Ovary (tissue), 3 donors: Measurements from ENCODE around the gene IL11.

ENCODE experiments used
- EP300 ChIP-seq: sonication (generic); formaldehyde crosslinking; IDR thresholded peaks from one replicate; pipeline ENCODE4 v1.6.1; 2017; ENCODE audit warnings: antibody characterized with exemption
- POLR2A ChIP-seq: fragments of 450-650 bp; IDR thresholded peaks from one replicate; pipeline ENCODE4 v1.6.1; 2017; ENCODE audit warnings: antibody characterized with exemption, mild to moderate bottlenecking, moderate library complexity
- TF ChIP-seq, protein P1 (sequence below), 3 donors: fragments of 450-650 bp in 2 of 3; fragments of 200-600 bp in 1 of 3; IDR thresholded peaks; one replicate each; pipeline versions ENCODE4 v1.5.1 to v1.8.0; 2016 to 2022; ENCODE audit warnings: antibody characterized with exemption in 3 of 3, mild to moderate bottlenecking in 1 of 3
- donor health status: DM: no; HTN: no; CAD: no.

DNA sequence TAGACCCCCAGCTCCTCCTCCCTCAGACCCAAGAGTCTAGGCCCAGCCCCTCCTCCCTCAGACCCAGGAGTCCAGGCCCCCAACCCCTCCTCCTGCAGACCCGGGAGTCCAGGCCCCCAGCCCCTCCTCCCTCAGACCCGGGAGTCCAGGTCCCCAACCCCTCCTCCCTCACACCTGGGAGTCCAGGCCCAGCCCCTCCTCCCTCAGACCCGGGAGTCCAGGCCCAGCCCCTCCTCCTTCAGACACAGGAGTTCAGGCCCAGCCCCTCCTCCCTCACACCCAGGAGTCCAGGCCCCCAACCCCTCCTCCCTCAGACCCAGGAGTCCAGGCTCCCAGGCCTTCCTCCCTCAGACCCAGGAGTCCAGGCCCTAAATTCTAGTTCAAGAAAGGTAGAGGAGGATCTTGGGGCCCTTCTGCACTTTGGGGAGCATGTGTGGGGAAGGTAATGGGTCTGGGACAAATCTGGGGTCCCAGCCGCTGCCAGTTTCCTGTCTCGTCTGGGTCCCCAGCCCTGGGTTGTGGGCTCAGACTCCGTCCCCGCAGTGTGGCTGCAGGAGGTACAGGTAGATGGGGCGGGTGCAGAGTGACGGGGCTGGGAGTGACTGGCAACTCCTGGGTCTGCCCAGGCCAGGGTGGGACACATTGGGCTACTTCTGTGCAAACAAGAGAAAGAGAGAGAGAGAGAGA is 3.2 kb upstream of the IL11 start:
- no peak for TF ChIP-seq POLR2A
- TF ChIP-seq, protein P1, sequence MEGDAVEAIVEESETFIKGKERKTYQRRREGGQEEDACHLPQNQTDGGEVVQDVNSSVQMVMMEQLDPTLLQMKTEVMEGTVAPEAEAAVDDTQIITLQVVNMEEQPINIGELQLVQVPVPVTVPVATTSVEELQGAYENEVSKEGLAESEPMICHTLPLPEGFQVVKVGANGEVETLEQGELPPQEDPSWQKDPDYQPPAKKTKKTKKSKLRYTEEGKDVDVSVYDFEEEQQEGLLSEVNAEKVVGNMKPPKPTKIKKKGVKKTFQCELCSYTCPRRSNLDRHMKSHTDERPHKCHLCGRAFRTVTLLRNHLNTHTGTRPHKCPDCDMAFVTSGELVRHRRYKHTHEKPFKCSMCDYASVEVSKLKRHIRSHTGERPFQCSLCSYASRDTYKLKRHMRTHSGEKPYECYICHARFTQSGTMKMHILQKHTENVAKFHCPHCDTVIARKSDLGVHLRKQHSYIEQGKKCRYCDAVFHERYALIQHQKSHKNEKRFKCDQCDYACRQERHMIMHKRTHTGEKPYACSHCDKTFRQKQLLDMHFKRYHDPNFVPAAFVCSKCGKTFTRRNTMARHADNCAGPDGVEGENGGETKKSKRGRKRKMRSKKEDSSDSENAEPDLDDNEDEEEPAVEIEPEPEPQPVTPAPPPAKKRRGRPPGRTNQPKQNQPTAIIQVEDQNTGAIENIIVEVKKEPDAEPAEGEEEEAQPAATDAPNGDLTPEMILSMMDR (IDR thresholded peaks at IDR 0.05): no peak
- TF ChIP-seq EP300: no peak
